KMS-11 (cell line): Measurements from ENCODE around the gene SCNN1B.
A peak's percentile ranks its signal among the peaks of the same experiment; 100 is the strongest.

ENCODE experiments used
- H2AFZ ChIP-seq: fragments of 200-600 bp; sonication (generic); 2 replicates; pipeline ENCODE4 v1.6.1; 2016; ENCODE audit warnings: antibody characterized with exemption, mixed run types, low read depth
- H3K27ac ChIP-seq: fragments of 200-600 bp; sonication (generic); 2 replicates; pipeline ENCODE4 v1.6.1; 2016; ENCODE audit warnings: mild to moderate bottlenecking, mixed run types
- H3K27me3 ChIP-seq: fragments of 200-600 bp; sonication (generic); 2 replicates; pipeline ENCODE4 v1.6.1; 2017; ENCODE audit warnings: mild to moderate bottlenecking, low read depth, mixed run types, moderate library complexity; ENCODE audit not compliant: insufficient read depth
- H3K36me3 ChIP-seq: fragments of 200-600 bp; sonication (generic); 2 replicates; pipeline ENCODE4 v1.6.1; 2017; ENCODE audit warnings: mild to moderate bottlenecking, mixed run types; ENCODE audit not compliant: insufficient read depth
- H3K4me1 ChIP-seq: fragments of 200-600 bp; sonication (generic); 2 replicates; pipeline ENCODE4 v1.6.1; 2016; ENCODE audit warnings: mild to moderate bottlenecking, low read depth, mixed run types; ENCODE audit not compliant: poor library complexity, severe bottlenecking
- H3K4me2 ChIP-seq: fragments of 200-600 bp; sonication (generic); 2 replicates; pipeline ENCODE4 v1.7.0; 2016; ENCODE audit warnings: mild to moderate bottlenecking, mixed run types
- H3K4me3 ChIP-seq: fragments of 200-600 bp; sonication (generic); IDR thresholded peaks from 2 replicates; pipeline ENCODE4 v1.6.1; 2017; ENCODE audit warnings: low read depth, low read length, mixed read lengths; ENCODE audit not compliant: insufficient read depth
- H3K79me2 ChIP-seq: fragments of 200-600 bp; sonication (generic); 2 replicates; pipeline ENCODE4 v1.6.1; 2016; ENCODE audit warnings: low read depth, mixed run types; ENCODE audit not compliant: insufficient read depth
- H3K9ac ChIP-seq: fragments of 200-600 bp; sonication (generic); 2 replicates; pipeline ENCODE4 v1.6.1; 2016; ENCODE audit warnings: mild to moderate bottlenecking, mixed run types
- H4K20me1 ChIP-seq: fragments of 200-600 bp; sonication (generic); 2 replicates; pipeline ENCODE4 v1.6.1; 2016; ENCODE audit warnings: mild to moderate bottlenecking, mixed run types; ENCODE audit not compliant: insufficient read depth
- TF ChIP-seq, protein P1 (sequence below): fragments of 200-600 bp; sonication (generic); conservative IDR thresholded peaks from 2 replicates; pipeline ENCODE4 v1.6.1; 2017; ENCODE audit warnings: low read depth, mild to moderate bottlenecking, antibody characterized with exemption, low read length, moderate library complexity, mixed read lengths

The SCNN1B gene

DNA sequence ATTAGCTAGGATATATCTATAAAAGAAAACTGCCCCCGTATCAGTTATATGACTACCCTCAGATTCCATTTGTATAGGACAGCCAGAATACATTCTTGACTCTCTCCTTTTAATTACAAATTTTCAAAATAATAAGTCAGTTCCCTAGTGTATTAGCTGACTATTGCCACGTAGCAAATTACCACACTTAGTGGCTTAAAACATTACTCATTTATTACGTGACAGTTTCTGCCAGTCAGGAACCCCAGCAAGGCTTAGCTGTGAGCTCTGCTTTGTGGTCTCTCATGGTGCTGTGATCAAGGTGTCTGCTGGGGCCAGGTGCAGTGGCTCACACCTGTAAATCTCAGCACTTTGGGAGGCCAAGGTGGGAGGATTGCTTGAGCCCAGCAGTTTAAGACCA, 13.9 kb upstream of the SCNN1B start:
- Histone ChIP-seq H3K36me3 (no peaks in the 10 kb centered on the region), H3K4me3 (no peak overlapping the region), H2AFZ (no peak overlapping the region), H3K79me2 (no peaks in the 10 kb centered on the region), H4K20me1 (no peaks in the 10 kb centered on the region), H3K4me2 (no peak overlapping the region), H3K9ac (no peak overlapping the region), H3K27ac (no peak overlapping the region), H3K27me3 (no peaks in the 10 kb centered on the region; the same call in 1 of the 2 replicates), H3K4me1 (peaks cover 48% of the 10 kb centered on the region)
- TF ChIP-seq, protein P1, sequence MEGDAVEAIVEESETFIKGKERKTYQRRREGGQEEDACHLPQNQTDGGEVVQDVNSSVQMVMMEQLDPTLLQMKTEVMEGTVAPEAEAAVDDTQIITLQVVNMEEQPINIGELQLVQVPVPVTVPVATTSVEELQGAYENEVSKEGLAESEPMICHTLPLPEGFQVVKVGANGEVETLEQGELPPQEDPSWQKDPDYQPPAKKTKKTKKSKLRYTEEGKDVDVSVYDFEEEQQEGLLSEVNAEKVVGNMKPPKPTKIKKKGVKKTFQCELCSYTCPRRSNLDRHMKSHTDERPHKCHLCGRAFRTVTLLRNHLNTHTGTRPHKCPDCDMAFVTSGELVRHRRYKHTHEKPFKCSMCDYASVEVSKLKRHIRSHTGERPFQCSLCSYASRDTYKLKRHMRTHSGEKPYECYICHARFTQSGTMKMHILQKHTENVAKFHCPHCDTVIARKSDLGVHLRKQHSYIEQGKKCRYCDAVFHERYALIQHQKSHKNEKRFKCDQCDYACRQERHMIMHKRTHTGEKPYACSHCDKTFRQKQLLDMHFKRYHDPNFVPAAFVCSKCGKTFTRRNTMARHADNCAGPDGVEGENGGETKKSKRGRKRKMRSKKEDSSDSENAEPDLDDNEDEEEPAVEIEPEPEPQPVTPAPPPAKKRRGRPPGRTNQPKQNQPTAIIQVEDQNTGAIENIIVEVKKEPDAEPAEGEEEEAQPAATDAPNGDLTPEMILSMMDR: no peak

DNA sequence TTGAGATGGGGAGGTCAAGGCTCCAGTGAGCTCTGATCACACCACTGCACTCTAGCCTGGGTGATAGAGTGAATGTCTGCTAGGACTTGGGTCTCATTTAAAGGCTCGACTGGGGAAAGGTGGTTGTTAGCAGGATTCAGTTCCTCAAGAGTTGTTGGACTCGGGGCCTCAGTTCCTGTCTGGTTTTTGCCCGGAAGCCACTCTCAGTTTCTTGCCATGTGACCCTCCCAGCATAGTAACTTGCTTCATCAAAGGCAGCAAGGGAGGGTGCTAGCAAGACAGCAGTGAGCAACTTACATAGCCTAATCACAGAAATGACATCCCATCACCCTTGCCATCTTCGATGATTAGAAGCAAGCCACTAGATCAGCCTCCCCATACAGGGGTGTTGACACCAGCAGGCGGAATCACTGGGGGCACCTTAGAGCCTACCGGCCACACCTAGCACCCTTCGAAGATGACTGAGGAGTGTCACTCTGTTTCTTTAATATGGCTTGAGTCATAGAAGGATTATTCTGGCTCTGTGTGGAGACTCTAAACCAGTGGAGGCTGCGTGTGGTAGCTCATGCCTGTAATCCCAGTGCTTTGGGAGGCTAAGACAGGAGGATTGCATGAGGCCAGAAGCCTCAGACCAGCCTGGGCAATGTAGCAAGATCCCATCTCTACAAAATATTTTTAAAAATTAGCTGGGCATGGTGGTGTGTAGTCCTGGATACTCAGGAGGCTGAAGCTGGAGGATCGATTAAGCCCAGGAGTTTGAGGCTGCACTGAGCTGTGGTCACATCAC, 13.2 kb upstream of the SCNN1B start:
- TF ChIP-seq, protein P1: no peak

DNA sequence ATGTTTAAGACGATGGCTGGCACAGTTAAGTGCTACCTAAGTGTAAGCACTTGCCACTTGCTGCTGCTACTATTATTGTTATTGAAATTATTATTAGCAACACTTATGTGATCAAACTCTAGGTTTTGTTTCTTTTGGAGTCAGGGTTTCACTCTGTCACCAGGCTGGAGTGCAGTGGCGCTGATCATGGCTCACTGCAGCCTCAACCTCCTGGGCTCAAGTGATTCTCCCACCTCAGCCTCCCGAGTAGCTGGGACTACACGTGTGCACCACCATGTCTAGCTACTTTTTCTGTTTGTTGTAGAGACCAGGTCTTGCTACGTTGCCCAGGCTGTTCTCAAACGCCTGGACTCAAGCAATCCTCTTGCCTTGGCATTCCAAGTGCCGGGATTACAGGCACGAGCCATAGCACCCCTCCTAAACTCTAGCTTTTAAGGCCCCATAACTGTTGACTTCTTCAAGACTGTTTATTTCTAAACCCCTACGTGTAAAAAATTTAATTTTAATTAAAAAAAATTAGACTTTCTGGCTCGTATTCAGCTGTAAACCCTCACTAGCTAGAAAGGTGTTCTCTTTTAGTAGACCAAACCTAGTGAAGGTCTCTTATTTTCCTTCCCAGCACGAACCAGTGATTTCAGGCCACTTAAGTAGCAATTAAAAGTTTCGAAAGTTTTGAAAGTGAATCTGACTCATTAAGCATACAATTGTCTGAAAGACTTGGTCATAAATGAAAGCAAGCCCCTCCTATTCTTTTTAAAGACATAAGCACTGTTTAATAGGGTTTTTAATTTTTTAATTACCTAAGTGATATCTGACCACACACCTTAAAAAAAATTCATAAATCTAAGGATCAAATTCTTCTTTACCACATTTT, 11.7 kb upstream of the SCNN1B start:
- Histone ChIP-seq H3K9ac (no peak overlapping the region), H3K27ac (no peak overlapping the region), H3K4me2 (peak overlapping the region; percentile 56), H3K79me2 (no peaks in the 10 kb centered on the region), H3K27me3 (no peaks in the 10 kb centered on the region; the same call in 1 of the 2 replicates), H2AFZ (no peak overlapping the region), H4K20me1 (no peaks in the 10 kb centered on the region), H3K36me3 (no peaks in the 10 kb centered on the region), H3K4me3 (no peak overlapping the region), H3K4me1 (peaks cover 51% of the 10 kb centered on the region)
- TF ChIP-seq, protein P1: no peak

More for the DNA sequence above, 13.2 kb upstream of the SCNN1B start:
- Histone ChIP-seq H3K79me2 (no peaks in the 10 kb centered on the region), H3K4me1 (peaks cover 51% of the 10 kb centered on the region), H3K36me3 (no peaks in the 10 kb centered on the region), H3K4me2 (no peak overlapping the region), H3K27ac (no peak overlapping the region), H3K27me3 (no peaks in the 10 kb centered on the region; the same call in 1 of the 2 replicates), H2AFZ (no peak overlapping the region), H3K9ac (no peak overlapping the region), H3K4me3 (no peak overlapping the region), H4K20me1 (no peaks in the 10 kb centered on the region)

DNA sequence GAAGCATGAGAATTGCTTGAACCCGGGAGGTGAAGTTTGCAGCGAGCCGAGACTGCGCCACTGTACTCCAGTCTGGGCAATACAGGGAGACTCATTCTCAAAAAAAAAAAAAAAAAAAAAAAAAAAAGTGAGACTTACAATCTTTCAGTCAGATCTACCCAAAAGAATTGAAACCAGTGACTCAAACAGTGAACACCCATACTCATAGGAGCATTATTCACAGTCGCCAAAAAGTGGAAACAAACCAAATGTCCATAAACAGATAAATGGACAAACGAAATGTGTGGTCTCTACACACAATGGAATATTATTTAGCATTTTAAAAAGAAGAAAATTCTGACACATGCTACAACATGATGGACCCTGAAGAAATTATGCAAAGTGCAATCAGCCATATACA, 9.1 kb upstream of the SCNN1B start:
- Histone ChIP-seq H3K4me2 (peak overlapping the region; percentile 10; the same call in 1 of the 2 replicates), H3K79me2 (no peaks in the 10 kb centered on the region)

More for the DNA sequence above, 9.1 kb upstream of the SCNN1B start:
- H4K20me1 ChIP-seq: no peaks in the 10 kb centered on the region
- H3K9ac ChIP-seq: no peak overlapping the region
- peaks cover 56% of the 10 kb centered on the region for H3K4me1 ChIP-seq
- H3K27ac ChIP-seq: no peak overlapping the region
- TF ChIP-seq, protein P1: no peak
- no peak overlapping the region for H3K4me3 ChIP-seq
- no peak overlapping the region for H2AFZ ChIP-seq
- H3K27me3 ChIP-seq: no peaks in the 10 kb centered on the region
- no peaks in the 10 kb centered on the region for H3K36me3 ChIP-seq
